ENCODE data around the gene SHCBP1L. TPM values are rescaled to one million over a fixed set of nuclear protein-coding genes. Genes with fewer than 3 reads are reported as not detected.

Gene SHCBP1L
- total RNA-seq, 4 donors from 2014 or later = 0.22 TPM; not detected in 3

DNA sequence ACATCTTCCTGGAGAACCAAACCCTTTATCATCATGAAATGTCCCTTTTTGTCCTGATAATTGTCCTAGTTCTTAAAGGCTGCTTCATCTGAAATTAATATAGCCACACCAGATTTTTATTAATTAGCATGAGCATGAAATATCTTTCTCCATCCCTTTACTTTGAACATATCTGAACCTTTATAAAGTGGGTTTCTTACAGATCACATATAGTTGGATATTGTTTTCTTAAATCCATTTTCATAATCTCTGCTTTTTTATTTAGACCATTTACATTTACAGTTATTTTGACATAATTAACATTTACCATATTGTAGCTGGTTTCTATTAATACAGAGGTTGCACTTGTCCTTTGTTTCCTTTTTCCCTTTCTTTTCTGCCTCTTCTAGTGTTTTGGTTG is 17.2 kb downstream of the SHCBP1L start:
- TF ChIP-seq, protein P1, sequence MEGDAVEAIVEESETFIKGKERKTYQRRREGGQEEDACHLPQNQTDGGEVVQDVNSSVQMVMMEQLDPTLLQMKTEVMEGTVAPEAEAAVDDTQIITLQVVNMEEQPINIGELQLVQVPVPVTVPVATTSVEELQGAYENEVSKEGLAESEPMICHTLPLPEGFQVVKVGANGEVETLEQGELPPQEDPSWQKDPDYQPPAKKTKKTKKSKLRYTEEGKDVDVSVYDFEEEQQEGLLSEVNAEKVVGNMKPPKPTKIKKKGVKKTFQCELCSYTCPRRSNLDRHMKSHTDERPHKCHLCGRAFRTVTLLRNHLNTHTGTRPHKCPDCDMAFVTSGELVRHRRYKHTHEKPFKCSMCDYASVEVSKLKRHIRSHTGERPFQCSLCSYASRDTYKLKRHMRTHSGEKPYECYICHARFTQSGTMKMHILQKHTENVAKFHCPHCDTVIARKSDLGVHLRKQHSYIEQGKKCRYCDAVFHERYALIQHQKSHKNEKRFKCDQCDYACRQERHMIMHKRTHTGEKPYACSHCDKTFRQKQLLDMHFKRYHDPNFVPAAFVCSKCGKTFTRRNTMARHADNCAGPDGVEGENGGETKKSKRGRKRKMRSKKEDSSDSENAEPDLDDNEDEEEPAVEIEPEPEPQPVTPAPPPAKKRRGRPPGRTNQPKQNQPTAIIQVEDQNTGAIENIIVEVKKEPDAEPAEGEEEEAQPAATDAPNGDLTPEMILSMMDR (IDR thresholded peaks at IDR 0.05; ENCODE audit: low read depth) = no peak

DNA sequence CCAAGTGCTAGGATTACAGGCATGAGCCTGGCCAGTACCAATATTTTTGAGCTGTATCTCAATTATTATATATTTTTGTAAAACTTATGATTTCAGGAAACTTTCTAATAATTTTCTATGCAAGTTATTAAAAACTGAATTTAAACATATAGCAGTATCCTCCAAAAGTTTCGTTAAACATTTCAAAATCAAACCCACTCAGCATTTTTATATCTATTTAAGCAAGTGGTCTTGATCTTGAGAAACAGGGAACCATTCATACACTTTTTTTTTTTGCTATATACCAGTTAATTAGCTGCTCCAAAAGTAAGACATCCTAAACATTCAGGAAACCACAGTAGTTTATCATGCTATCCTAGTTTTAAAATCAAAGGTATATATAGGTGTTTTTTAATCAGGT is 22.0 kb downstream of the SHCBP1L start:
- TF ChIP-seq, protein P1 (IDR thresholded peaks at IDR 0.05; ENCODE audit: low read depth) = no peak

GRCh38 chr1:182927693-182928433 is 25.1 kb downstream of the SHCBP1L start:
- TF ChIP-seq, protein P1 (IDR thresholded peaks at IDR 0.05; ENCODE audit: low read depth) = no peak

DNA sequence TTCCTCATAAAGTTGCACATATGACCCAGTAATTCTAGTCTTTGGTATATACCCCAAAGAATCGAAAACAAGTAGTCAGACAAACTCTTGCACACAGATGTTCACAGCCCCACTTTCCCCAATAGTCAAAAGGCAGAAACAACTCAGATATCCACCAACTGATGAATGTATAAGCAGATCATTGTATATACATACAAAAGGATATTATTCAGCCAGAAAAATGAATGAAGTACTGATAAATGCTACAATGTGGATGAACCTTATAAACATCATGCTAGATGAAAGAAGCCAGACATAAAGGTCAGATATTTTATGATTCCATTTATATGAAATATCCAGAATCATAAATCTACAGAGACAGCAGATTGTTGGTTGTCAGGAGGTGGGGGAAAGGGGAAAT is 27.3 kb downstream of the SHCBP1L start:
- TF ChIP-seq, protein P1 (IDR thresholded peaks at IDR 0.05; ENCODE audit: low read depth) = no peak

DNA sequence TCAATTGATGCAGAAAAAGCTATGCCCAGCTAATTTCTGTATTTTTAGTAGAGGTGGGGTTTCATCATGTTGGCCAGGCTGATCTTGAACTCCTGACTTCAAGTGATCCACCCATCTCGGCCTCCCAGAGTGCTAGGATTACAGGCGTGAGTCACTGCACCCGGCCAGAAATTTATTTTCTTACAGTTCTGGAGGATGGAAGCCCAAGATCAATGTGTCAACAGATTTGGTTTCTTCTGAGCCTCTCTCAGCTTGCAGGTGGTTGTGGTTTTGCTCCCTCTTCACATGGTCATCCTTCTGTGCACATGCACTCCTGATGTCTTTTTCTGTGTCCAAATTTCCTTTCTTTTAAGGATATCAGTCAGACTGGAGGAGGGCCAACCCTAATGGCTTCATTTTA is 35.6 kb downstream of the SHCBP1L start:
- TF ChIP-seq, protein P1 (IDR thresholded peaks at IDR 0.05; ENCODE audit: low read depth) = no peak

DNA sequence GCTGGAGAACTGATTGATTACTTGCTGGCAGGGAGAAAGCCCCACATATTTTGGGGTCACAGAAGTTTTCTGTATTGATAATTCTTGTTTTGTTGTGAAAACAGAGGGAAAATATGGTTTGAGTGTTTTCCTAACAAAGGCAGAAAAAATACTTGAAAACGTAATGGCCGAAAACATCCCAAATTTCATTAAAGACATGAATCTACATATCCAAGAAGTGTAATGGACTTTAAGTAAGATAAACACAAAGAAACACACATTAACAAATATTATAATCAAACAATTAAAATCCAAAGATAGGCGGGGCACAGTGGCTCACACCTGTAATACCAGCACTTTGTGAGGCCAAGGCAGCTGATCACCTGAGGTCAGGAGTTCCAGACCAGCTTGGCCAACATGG is 39.6 kb downstream of the SHCBP1L start:
- TF ChIP-seq, protein P1 (IDR thresholded peaks at IDR 0.05; ENCODE audit: low read depth) = no peak

DNA sequence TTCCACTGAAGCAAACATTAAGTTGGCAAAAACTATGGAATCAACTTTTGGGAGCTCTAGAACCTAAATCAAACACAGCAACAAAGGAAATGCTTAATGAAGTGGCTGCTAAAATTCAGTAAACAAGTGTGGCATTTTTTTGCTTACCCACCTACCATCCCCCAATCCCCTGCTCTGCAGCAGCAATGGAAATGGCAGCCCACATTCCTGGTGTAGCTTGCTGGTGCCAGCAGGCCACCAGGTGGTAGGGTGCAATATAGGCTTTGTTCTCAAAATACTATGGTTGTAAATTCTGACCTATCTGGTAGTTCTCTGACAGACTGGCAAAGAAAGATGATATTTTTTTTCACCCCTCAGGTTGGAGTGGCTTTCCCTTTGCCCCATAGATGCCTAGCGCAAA is 42.8 kb downstream of the SHCBP1L start:
- TF ChIP-seq, protein P1 (IDR thresholded peaks at IDR 0.05; ENCODE audit: low read depth) = no peak

All from subcutaneous adipose tissue (tissue), 4 donors.